ENCODE results near the gene ERMP1. TPM values are rescaled to one million over a fixed set of nuclear protein-coding genes. Genes with fewer than 3 reads are reported as not detected.

ERMP1 gene
- total and polyA plus RNA-seq, 2 donors (not counting 1 experiment from before 2014, with no cell fraction given) = 4.9 to 10.6 TPM

DNA sequence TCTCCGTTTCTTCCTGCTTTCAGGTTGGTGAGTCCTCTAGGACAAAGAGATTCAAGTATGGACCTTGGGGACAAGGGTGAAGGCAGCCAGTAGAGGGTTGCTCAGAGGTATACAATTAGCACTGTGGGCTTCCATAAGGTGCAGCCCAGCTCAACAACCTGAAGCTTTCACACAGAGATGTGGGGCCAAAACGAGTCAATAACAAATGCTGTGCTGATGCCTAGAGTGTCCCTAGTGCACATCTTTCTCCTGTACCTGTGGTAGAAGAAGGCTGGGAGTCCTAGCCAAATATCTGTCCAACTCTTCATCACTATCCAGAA lies 37.1 kb upstream of the ERMP1 start:
- ATAC-seq (ENCODE audit: low read depth) = no peak
- no peaks in the 10 kb centered on the region for H3K4me1 Mint-ChIP-seq

DNA sequence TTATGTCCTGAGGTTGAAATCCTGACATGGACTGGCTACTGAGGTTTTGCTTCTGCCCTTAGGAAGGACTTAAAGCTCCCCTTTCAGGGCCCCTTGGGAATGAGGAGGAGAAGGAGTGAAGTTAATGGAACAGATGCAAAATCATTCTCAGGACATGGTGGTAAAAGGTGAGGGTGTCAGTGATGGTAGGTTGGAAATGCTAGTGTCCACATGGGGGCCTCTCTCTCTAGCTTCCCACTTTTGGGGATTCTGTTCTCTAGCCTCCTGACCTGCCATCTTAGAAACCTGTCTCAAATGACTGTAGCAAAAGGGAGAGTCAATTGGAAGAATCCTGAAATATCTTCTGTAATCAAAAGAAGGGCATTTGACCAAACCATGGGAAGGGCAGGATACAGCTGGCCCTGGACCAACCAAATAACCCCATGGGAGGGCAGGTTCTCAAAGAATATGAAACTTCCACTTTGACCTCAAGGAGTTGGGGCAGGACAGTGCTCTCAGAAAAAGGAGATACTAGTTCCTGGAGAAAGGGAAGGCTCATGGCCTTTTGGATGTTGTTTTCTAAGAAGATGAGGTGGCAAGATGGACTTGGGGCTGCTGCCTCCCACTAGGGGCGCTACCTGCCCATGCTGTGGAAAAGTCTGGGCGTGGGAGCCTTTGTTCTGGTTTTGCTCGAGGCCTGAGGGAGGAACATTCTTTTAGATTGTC lies 36.5 kb upstream of the ERMP1 start:
- Histone ChIP-seq H3K4me2 (replicated peaks; ENCODE audit: low read depth, low read length, poor library complexity, severe bottlenecking) (no peak overlapping the region), H3K9ac (ENCODE audit: low read length) (no peak overlapping the region), H2AFZ (ENCODE audit: insufficient read depth, low read depth, low read length, poor library complexity, severe bottlenecking) (no peak overlapping the region), H3K4me1 (ENCODE audit: control insufficient read depth in 2 of 2, insufficient read depth in 2 of 2, low read length in 2 of 2) (no peaks in the 10 kb centered on the region), H4K20me1 (ENCODE audit: control insufficient read depth, insufficient read depth, low read length, poor library complexity, severe bottlenecking) (no peaks in the 10 kb centered on the region), H3K36me3 (replicated peaks in 1 of 2; ENCODE audit: control extremely low read depth in 1 of 2, control insufficient read depth in 1 of 2, extremely low read depth in 1 of 2, insufficient read depth in 2 of 2, low read length in 1 of 2) (no peaks in the 10 kb centered on the region), H3K4me3 (ENCODE audit: control extremely low read depth in 1 of 5, extremely low read depth in 1 of 5, insufficient read depth in 1 of 5, low read depth in 2 of 5, low read length in 4 of 5) (no peak overlapping the region), H3K27me3 (replicated peaks in 1 of 4; ENCODE audit: control extremely low read depth in 1 of 4, control insufficient read depth in 3 of 4, insufficient read depth in 4 of 4, low read length in 3 of 4) (no peaks in the 10 kb centered on the region), H3K27ac (ENCODE audit: low read length in 2 of 2) (no peak overlapping the region), H3K9me3 (ENCODE audit: control extremely low read depth in 1 of 3, control insufficient read depth in 2 of 3, insufficient read depth in 1 of 3, low read length in 2 of 3) (no peaks in the 10 kb centered on the region), H3K79me2 (ENCODE audit: control insufficient read depth, insufficient read depth, low read length) (no peaks in the 10 kb centered on the region)
- TF ChIP-seq, protein P1, sequence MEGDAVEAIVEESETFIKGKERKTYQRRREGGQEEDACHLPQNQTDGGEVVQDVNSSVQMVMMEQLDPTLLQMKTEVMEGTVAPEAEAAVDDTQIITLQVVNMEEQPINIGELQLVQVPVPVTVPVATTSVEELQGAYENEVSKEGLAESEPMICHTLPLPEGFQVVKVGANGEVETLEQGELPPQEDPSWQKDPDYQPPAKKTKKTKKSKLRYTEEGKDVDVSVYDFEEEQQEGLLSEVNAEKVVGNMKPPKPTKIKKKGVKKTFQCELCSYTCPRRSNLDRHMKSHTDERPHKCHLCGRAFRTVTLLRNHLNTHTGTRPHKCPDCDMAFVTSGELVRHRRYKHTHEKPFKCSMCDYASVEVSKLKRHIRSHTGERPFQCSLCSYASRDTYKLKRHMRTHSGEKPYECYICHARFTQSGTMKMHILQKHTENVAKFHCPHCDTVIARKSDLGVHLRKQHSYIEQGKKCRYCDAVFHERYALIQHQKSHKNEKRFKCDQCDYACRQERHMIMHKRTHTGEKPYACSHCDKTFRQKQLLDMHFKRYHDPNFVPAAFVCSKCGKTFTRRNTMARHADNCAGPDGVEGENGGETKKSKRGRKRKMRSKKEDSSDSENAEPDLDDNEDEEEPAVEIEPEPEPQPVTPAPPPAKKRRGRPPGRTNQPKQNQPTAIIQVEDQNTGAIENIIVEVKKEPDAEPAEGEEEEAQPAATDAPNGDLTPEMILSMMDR (IDR thresholded peaks at IDR 0.05) = no peak
- TF ChIP-seq EZH2 (IDR thresholded peaks at IDR 0.05; ENCODE audit: borderline replicate concordance, insufficient read depth, low read depth, low read length, poor library complexity, severe bottlenecking) = no peak
- CTCF ChIA-PET = interaction anchor here (1.0 to 1.1 kb wide), 2 partner anchors 15 to 17 kb away, joined by 3 to 4 read pairs; no protein-coding TSS in a partner anchor
- DNase-seq = no peak
- intact Hi-C loops (cut with micrococcal nuclease) = no loop called here
- H3K27ac Mint-ChIP-seq = no peak overlapping the region
- POLR2A ChIA-PET = no interaction called here
- no peaks in the 10 kb centered on the region for H3K27me3 Mint-ChIP-seq
- 61% methylated on average over 3 of the region's 3 CpGs for WGBS (ENCODE audit: insufficient coverage)
- ATAC-seq (ENCODE audit: low read depth) = no peak
- H3K4me3 Mint-ChIP-seq = no peak overlapping the region
- H3K9me3 Mint-ChIP-seq (ENCODE audit: insufficient read depth) = no peaks in the 10 kb centered on the region
- no peaks in the 10 kb centered on the region for H3K4me1 Mint-ChIP-seq

More for the DNA sequence above, 37.1 kb upstream of the ERMP1 start:
- no peaks in the 10 kb centered on the region for H3K4me1 ChIP-seq (ENCODE audit: control insufficient read depth in 2 of 2, insufficient read depth in 2 of 2, low read length in 2 of 2)
- no peak for DNase-seq
- no peaks in the 10 kb centered on the region for H3K36me3 ChIP-seq (replicated peaks in 1 of 2; ENCODE audit: control extremely low read depth in 1 of 2, control insufficient read depth in 1 of 2, extremely low read depth in 1 of 2, insufficient read depth in 2 of 2, low read length in 1 of 2)
- intact Hi-C loops (cut with micrococcal nuclease) = no loop called here
- H3K4me2 ChIP-seq (replicated peaks; ENCODE audit: low read depth, low read length, poor library complexity, severe bottlenecking) = no peak overlapping the region
- H3K27me3 ChIP-seq (replicated peaks in 1 of 4; ENCODE audit: control extremely low read depth in 1 of 4, control insufficient read depth in 3 of 4, insufficient read depth in 4 of 4, low read length in 3 of 4) = no peaks in the 10 kb centered on the region
- no peak overlapping the region for H3K4me3 ChIP-seq (ENCODE audit: control extremely low read depth in 1 of 5, extremely low read depth in 1 of 5, insufficient read depth in 1 of 5, low read depth in 2 of 5, low read length in 4 of 5)
- 73% methylated on average over 2 of the region's 2 CpGs for WGBS (ENCODE audit: insufficient coverage)
- no peak overlapping the region for H3K27ac ChIP-seq (ENCODE audit: low read length in 2 of 2)
- ChIA-PET POLR2A (no interaction called here), CTCF (interaction anchor here (1.0 kb wide), 1 partner anchor 17 kb away, joined by 3 read pairs; no protein-coding TSS in a partner anchor)
- no peaks in the 10 kb centered on the region for H3K79me2 ChIP-seq (ENCODE audit: control insufficient read depth, insufficient read depth, low read length)
- no peak overlapping the region for H2AFZ ChIP-seq (ENCODE audit: insufficient read depth, low read depth, low read length, poor library complexity, severe bottlenecking)
- Mint-ChIP-seq H3K27me3 (no peaks in the 10 kb centered on the region), H3K9me3 (ENCODE audit: insufficient read depth) (no peaks in the 10 kb centered on the region), H3K4me3 (no peak overlapping the region), H3K27ac (no peak overlapping the region)
- H3K9me3 ChIP-seq (ENCODE audit: control extremely low read depth in 1 of 3, control insufficient read depth in 2 of 3, insufficient read depth in 1 of 3, low read length in 2 of 3) = no peaks in the 10 kb centered on the region
- H4K20me1 ChIP-seq (ENCODE audit: control insufficient read depth, insufficient read depth, low read length, poor library complexity, severe bottlenecking) = no peaks in the 10 kb centered on the region
- TF ChIP-seq, protein P1 (IDR thresholded peaks at IDR 0.05) = no peak
- no peak for TF ChIP-seq EZH2 (IDR thresholded peaks at IDR 0.05; ENCODE audit: borderline replicate concordance, insufficient read depth, low read depth, low read length, poor library complexity, severe bottlenecking)
- no peak overlapping the region for H3K9ac ChIP-seq (ENCODE audit: low read length)
